Stimulated activated naive CD4-positive, alpha-beta T cell (primary cell): ENCODE data around the gene SERPINI1.
A peak's percentile ranks its signal among the peaks of the same experiment; 100 is the strongest.

ENCODE experiments used
- DNase-seq, 6 experiments: peaks; one replicate each; lab custom pipeline; 2025; lab: John Stamatoyannopoulos, UW

SERPINI1 gene

GRCh38 chr3:167734498-167735232, 856 bp upstream of the SERPINI1 start, which contains the start of gene PDCD10:
PDCD10 (minus strand) TSS chr3:167734892; CDS start chr3:167720157, 14,735 bp downstream.
- DNase-seq, result peak; percentile 94 to 99 (median 97)

- no peak for DNase-seq
Measured at GRCh38 chr3:167736264-167736787, 805 bp downstream of the SERPINI1 start.

- DNase-seq, result no peak
Measured at GRCh38 chr3:167736997-167737396, 1.5 kb downstream of the SERPINI1 start.

GRCh38 chr3:167738037-167738436, 2.5 kb downstream of the SERPINI1 start:
- DNase-seq, result no peak

GRCh38 chr3:167739190-167739810, 3.8 kb downstream of the SERPINI1 start:
- no peak for DNase-seq

- peak in 3 of 6 experiments; percentile 4 to 27 (median 20) for DNase-seq
Measured at GRCh38 chr3:167740961-167741587, 5.6 kb downstream of the SERPINI1 start.

- DNase-seq, result no peak
Measured at GRCh38 chr3:167742338-167742737, 6.8 kb downstream of the SERPINI1 start.

GRCh38 chr3:167743799-167744198, 8.3 kb downstream of the SERPINI1 start:
- no peak for DNase-seq

- DNase-seq, result no peak
Measured at GRCh38 chr3:167749209-167749608, 13.7 kb downstream of the SERPINI1 start.

GRCh38 chr3:167749728-167750127, 14.2 kb downstream of the SERPINI1 start:
- DNase-seq, result no peak

- DNase-seq, result no peak
Measured at GRCh38 chr3:167750272-167750971, 14.9 kb downstream of the SERPINI1 start.

- DNase-seq, result no peak
Measured at GRCh38 chr3:167754049-167754448, 18.5 kb downstream of the SERPINI1 start.

GRCh38 chr3:167761302-167761701, 25.8 kb downstream of the SERPINI1 start:
- DNase-seq, result no peak

GRCh38 chr3:167762296-167762695, 26.8 kb downstream of the SERPINI1 start:
- no peak for DNase-seq

GRCh38 chr3:167772992-167773391, 37.5 kb downstream of the SERPINI1 start:
- no peak for DNase-seq

- DNase-seq, result no peak
Measured at GRCh38 chr3:167773584-167773983, 38.1 kb downstream of the SERPINI1 start.

- DNase-seq, result no peak
Measured at GRCh38 chr3:167776066-167776685, 40.7 kb downstream of the SERPINI1 start.

GRCh38 chr3:167777356-167777755, 41.8 kb downstream of the SERPINI1 start:
- DNase-seq, result no peak

GRCh38 chr3:167780214-167780883, 44.8 kb downstream of the SERPINI1 start:
- no peak for DNase-seq

- DNase-seq, result no peak
Measured at GRCh38 chr3:167783781-167784180, 48.3 kb downstream of the SERPINI1 start.

GRCh38 chr3:167785790-167786189, 50.3 kb downstream of the SERPINI1 start:
- DNase-seq, result no peak
